HL-60/S4 treated with phorbol 12-myristate 13-acetate at 8.2 ng/mL for 4 days and 3 days (cell line): Measurements from ENCODE around the gene LRRC4C.

Source experiments
- in situ Hi-C: fragments of 300-500 bp; cut with MboI; formaldehyde crosslinking; loops from 2 replicates; pipeline ENCODE4 v1.15.0; 2022; ENCODE audit warnings: low sequenced_read_pairs

LRRC4C gene

GRCh38 chr11:40401132-40401853, 1058.2 kb downstream of the LRRC4C start:
- in situ Hi-C loops = no loop called here

DNA sequence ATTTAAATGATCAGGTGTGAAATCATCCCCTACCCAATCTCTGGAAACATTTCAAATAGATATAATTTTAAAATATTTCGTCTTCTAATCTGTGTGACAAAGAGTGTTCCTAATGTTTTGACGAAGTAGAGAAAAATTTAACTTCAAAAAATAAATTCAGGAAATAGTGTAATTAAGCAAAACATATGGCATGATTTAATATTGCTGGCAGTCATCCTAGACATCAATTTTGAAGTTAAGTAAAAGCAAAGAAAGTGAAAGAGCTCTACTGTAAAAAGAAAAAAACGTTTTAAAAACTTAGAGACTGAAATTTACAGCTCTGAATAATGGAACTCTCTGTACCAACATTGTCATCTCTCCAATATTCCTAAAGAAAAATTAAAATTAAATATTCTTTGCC, 1062.3 kb downstream of the LRRC4C start:
- in situ Hi-C loops = no loop called here

DNA sequence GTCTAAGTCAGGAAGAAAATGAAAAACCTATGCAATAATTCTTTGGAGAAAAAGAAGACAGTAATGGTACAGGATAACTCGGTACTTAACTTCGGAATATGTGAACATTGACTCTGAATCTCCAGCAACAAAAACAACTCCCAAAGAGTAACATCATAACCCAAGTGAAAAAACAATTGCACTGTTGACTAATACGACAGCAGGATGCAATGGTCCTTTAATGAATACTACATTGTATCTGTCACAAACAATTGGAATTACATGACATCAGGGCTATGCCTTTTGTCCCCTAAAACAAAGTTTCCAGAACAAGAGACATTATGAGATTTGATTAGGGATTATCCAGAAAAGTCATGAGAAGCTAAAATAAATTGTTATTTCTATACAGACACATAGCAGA, 1065.9 kb downstream of the LRRC4C start:
- in situ Hi-C loops = no loop called here

DNA sequence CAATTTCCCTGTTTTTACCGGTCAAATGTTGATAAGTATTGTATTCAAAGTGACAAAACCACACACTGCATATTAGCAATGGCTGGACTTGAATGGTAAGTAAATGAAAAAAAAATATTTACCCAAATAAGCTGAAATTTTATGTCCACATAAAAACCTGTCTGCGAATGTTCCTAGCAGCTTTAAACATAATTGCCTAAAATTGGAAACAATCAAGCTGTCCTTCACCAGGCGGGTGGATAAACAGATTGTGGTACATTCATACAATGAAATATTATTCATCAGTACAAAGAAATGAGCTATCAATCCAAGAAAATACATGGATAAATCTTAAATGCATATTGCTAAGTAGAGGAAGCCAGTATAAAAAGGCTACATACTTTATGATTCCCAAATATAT, 1067.8 kb downstream of the LRRC4C start:
- in situ Hi-C loops = no loop called here

DNA sequence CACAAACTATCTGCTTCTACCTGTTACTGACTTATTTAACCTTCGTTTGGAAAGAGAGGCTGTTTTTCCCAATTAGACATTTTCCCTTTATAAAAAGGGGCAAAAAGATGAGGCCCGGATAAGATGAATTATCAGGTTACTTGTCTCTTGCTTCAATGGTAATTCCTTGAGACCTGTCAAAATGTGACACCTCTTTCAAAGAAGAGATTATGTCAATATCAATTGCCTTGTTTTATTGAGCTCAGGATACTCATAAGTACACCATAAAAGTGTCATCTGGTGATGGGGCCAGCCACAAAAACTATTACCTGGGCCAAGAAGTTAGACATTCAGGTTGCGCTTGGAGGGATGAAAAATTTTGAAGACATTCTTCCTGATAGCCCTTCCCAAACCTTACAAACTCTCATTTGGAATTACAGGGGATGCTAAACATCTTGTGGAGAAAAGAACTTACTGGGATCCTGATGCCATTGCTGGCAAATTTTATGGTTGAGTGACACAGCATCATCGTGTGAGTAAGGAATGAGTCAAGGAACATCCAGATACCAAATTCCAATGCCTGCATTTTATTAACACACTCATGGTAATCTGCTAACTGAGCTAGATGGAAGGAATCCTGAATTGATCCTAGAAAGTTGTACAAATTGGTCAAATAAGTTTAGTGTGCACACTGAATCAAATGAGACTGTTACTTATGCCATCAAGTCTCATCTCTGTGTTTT, 1071.2 kb downstream of the LRRC4C start:
- in situ Hi-C loops = no loop called here

DNA sequence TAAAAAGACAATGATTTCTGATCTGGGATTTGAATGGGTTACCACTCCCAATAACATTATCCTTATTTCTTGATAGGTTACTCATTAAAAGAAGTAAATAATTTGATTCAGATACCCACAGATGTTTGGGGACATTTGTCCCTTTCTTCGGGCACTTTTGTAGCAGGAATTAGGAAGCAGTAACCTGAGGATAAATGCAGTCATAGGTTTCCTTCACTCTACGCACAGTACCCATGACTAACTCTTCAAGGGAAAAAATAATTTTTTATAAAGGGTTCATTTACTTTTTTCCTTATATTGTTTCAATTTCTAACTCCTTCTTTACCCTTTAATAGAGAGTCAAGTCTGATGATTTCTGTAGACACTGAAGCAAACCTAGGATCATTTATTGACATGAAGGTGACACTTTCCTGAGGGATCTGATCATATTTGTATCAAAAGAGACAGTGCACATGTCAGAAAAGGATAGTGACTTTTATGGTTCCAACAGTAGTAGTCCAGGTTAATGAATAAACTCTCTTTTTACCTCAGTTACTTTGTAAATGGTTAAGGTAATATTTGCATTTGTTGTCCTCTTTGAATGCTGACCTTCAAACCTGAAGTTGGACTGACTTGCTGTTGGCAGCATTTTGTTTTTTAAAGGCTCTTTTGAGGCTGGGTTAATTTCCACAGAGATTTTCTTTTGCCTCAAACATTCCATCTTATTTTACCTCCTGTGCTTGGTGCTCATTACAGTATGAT, 1072.0 kb downstream of the LRRC4C start:
- in situ Hi-C loops = no loop called here

DNA sequence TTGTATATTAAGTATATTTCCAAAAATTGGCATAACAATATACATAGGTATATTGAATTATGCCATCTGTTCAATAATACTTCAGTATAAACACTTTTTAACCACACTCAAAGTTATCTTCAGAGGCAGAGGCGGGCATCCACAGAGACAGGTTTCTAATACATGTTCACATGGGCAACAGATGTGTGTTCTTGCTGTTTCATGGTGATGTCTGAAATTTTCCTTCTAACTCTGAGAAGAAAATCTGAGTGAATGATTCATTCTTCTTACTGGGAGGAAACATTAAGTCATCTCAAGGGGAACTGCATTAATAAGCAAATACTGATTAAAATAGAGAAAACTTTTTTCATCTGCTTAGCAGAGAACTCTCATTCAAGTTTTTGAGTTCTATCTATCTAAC, 1074.5 kb downstream of the LRRC4C start:
- in situ Hi-C loops = no loop called here

DNA sequence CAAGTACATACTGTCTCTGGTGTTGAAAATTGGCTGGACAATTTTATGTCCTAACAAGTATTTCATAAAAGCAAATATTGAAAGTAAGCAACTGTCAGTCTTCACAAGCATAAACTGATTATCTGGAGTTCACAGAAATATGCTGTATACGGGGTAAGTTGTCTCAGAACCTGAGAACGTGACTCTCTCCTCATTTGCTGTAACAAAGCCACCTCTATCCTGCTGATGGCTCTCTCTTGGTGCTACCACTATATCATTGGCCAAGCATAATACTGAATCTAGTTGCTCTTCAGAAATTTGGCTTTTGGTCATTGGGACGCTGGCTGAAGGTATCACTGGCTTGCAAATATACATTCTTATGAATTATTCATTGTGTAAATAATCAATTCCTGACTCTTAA, 1078.0 kb downstream of the LRRC4C start:
- in situ Hi-C loops = no loop called here

- in situ Hi-C loops = no loop called here
Measured at GRCh38 chr11:40380835-40381234, 1078.6 kb downstream of the LRRC4C start.

GRCh38 chr11:40376331-40376730, 1083.1 kb downstream of the LRRC4C start:
- in situ Hi-C loops = no loop called here

DNA sequence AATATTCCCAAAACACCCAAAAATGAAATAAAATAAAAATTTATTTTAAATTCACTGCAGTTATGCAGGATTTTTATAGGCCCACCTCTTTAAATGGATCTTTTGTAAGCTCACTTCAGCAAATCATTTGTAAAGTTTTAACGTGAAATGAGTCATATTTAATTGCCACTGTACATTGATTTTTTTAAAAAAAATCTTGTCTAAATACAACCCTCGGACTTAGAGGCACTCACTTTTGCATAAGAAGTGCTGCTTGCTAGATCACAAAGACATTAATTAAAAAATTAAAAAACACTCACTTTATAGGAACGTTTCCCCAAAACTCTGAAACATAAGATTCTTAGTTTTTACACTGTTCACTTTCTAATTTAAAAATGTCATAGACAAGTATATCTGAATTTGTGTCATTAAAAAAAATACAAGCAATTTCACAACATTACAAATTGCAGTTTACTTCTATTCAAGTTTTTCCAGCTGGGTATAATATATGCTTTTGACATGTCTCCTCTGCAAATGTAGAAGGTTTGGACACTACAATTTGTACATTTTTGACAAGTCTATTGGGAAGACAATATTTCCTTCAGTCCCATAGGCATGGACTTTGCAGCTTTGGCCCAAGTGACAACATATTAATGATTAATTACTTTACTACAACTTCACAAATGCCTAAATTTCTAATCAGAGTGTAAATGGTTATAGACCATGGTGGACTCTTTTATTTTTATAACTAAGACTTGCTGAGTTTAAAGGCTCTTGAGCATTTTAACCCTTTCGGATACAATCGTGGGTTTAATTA, 1088.4 kb downstream of the LRRC4C start:
- in situ Hi-C loops = no loop called here

- in situ Hi-C loops = no loop called here
Measured at GRCh38 chr11:40360206-40360798, 1099.2 kb downstream of the LRRC4C start.

DNA sequence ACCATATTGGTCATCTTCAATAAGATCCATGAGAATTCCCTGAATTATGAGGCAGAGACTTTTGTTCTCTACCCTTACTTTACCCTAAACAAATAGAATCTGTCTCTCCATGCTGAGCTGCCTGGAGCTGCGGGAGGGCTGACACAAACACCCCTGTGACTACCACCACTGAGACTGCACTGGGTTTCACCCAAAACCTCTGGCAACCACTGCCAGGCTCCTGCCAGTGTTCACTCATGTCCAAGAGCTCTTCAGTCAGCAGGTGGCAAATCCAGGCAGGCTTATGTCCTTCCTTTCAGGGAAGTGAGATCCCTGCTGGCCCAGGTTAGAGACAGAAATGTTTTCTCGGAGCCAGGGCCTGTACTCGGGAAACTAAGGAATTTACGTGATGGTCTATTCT, 1105.3 kb downstream of the LRRC4C start:
- in situ Hi-C loops = no loop called here

GRCh38 chr11:40340911-40341310, 1118.5 kb downstream of the LRRC4C start:
- in situ Hi-C loops = no loop called here

- in situ Hi-C loops = no loop called here
Measured at GRCh38 chr11:40338739-40339138, 1120.7 kb downstream of the LRRC4C start.

GRCh38 chr11:40338062-40338461, 1121.4 kb downstream of the LRRC4C start:
- in situ Hi-C loops = no loop called here

- in situ Hi-C loops = no loop called here
Measured at GRCh38 chr11:40337118-40337517, 1122.3 kb downstream of the LRRC4C start.

DNA sequence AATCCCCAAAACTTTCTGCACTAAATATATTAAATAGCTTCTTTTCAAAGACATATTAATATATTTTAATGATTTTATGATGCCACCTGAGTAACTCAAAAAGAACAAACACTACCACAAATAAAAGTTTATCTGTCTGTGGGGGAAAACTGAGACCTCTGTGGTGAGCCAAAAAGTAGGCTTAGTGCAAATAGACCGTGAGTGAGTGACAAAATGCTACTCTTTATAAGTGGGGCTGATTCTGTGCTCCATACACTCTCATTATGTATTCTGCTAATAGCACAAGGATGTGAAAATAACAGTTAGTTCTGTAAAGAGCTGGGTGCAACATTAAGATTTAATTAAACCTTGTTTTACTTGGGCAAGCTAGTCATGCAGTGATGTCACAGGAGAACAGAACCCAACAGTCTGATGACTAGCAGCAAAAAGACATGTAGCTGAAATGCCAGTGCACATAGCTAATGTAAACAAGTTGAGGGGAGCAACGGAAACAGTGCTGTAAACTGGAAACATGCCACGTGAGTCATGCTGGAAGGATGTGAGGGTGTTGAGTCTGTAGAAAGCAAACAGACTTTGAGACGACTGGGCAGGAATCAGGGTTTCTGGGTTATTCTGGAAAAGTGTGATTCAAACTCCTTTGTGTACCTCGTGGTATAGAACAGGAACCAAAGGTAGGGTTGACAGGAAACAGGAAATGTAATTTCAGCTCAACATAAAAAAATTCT, 1130.4 kb downstream of the LRRC4C start:
- in situ Hi-C loops = no loop called here

- in situ Hi-C loops = no loop called here
Measured at GRCh38 chr11:40323241-40323640, 1136.2 kb downstream of the LRRC4C start.

DNA sequence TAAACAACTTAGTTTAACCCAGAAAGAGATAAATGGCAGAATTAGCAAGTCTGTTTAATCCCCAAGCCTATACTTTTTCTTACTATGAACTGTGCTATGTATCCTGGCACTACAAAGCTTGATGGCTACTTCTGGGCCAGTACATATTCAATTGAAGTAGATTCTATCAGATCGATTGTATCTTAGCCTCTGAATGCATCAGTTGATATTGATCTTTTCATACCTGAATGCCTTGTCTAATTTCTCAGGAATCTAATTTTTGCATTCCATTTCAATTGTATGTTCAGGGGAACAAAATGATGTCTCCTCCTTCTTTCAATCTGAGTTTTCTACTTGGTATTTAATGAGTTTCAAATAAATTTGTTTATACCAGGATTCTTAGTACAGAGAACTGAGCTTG, 1137.9 kb downstream of the LRRC4C start:
- in situ Hi-C loops = no loop called here
